HepG2 (cell line): ENCODE measurements around the gene VAMP8. TPM values are rescaled to one million over a fixed set of nuclear protein-coding genes. Genes with fewer than 3 reads are reported as not detected.

Source experiments
- BORCS8-MEF2B ChIP-seq: sonication (generic); formaldehyde crosslinking; IDR thresholded peaks from 2 replicates; pipeline ENCODE4 v1.8.0; 2022; ENCODE audit warnings: mild to moderate bottlenecking, missing genetic modification reagents
- FOXJ3 ChIP-seq: sonication (generic); formaldehyde crosslinking; IDR thresholded peaks from 2 replicates; pipeline ENCODE4 v1.4.0; 2020; ENCODE audit warnings: missing genetic modification reagents, mild to moderate bottlenecking, borderline replicate concordance
- TBX3 ChIP-seq: fragments of 450-650 bp; IDR thresholded peaks from 2 replicates; pipeline ENCODE4 v1.6.1; 2017; ENCODE audit warnings: antibody characterized with exemption, mild to moderate bottlenecking, inconsistent platforms, borderline replicate concordance
- XBP1 ChIP-seq: sonication (generic); formaldehyde crosslinking; IDR thresholded peaks from 2 replicates; pipeline ENCODE4 v1.5.0; 2020; ENCODE audit warnings: missing genetic modification reagents
- ZBTB3 ChIP-seq: sonication (generic); formaldehyde crosslinking; IDR thresholded peaks from 2 replicates; pipeline ENCODE4 v1.4.0; 2020; ENCODE audit warnings: low read depth, mild to moderate bottlenecking, moderate library complexity, missing genetic modification reagents, borderline replicate concordance
- ZNF124 ChIP-seq: sonication (generic); formaldehyde crosslinking; IDR thresholded peaks from 2 replicates; pipeline ENCODE4 v1.4.0; 2020; ENCODE audit warnings: missing genetic modification reagents
- ZNF136 ChIP-seq: sonication (generic); formaldehyde crosslinking; IDR thresholded peaks from 2 replicates; pipeline ENCODE4 v1.8.1; 2022; ENCODE audit warnings: low read depth, mild to moderate bottlenecking, moderate library complexity, missing genetic modification reagents
- ZNF326 ChIP-seq: sonication (generic); formaldehyde crosslinking; IDR thresholded peaks from 2 replicates; pipeline ENCODE4 v1.4.0; 2020; ENCODE audit warnings: missing genetic modification reagents, borderline replicate concordance
- ZNF44 ChIP-seq: sonication (generic); formaldehyde crosslinking; IDR thresholded peaks from 2 replicates; pipeline ENCODE4 v1.5.1; 2020; ENCODE audit warnings: mild to moderate bottlenecking, missing genetic modification reagents
- ZNF772 ChIP-seq: sonication (generic); formaldehyde crosslinking; IDR thresholded peaks from 2 replicates; pipeline ENCODE4 v1.5.0; 2020; ENCODE audit warnings: mild to moderate bottlenecking, missing genetic modification reagents
- ZNF816 ChIP-seq: sonication (generic); formaldehyde crosslinking; IDR thresholded peaks from 2 replicates; pipeline ENCODE4 v1.8.0; 2022; ENCODE audit warnings: missing genetic modification reagents, mild to moderate bottlenecking, borderline replicate concordance
- polyA plus RNA-seq, 8 experiments: library from polyadenylated mRNA; depleted of rRNA in 3 of 8; stranded (reverse) in 7 of 8; unstranded in 1 of 8; fragments of >200 nt; fragmentation: Illumina TruSeq in 4 of 8; extraction: Trizol in 4 of 8; gene quantifications; 2 replicates each; pipeline versions ENCODE4 v1.2.1 to v1.2.3, GENCODE V29; 2011 to 2016; ENCODE audit warnings: low read depth in 4 of 8, missing spikeins in 1 of 8, mixed read lengths in 1 of 8; ENCODE audit not compliant: insufficient read depth in 1 of 8
- total RNA-seq, 5 experiments: library from RNA; depleted of rRNA; stranded (reverse); fragments of >200 nt; fragmentation: Illumina TruSeq; extraction: Trizol; gene quantifications; 2 replicates each; pipeline ENCODE4 v1.2.3, GENCODE V29; 2016; ENCODE audit warnings: low read depth in 1 of 5
- TF ChIP-seq, protein P1 (sequence below): sonication (generic); formaldehyde crosslinking; IDR thresholded peaks from 2 replicates; pipeline ENCODE4 v1.4.0; 2020; ENCODE audit warnings: missing genetic modification reagents
- TF ChIP-seq, protein P2 (sequence below), 2 experiments: sonication (generic) in 1 of 2; formaldehyde crosslinking in 1 of 2; IDR thresholded peaks; 2 replicates each; pipeline versions ENCODE4 v1.4.0 to v1.6.1; 2016 to 2020; ENCODE audit warnings: borderline replicate concordance in 1 of 2, low read depth in 1 of 2, mild to moderate bottlenecking in 1 of 2, missing genetic modification reagents in 1 of 2
- TF ChIP-seq, protein P3 (sequence below): sonication (generic); formaldehyde crosslinking; IDR thresholded peaks from 2 replicates; pipeline ENCODE4 v1.8.1; 2022; ENCODE audit warnings: mild to moderate bottlenecking, missing genetic modification reagents
- TF ChIP-seq, protein P4 (sequence below): sonication (generic); formaldehyde crosslinking; IDR thresholded peaks from 2 replicates; pipeline ENCODE4 v1.4.0; 2020; ENCODE audit warnings: missing genetic modification reagents; ENCODE audit errors: not compliant biosample characterization

Gene VAMP8
- total and polyA plus RNA-seq, 2 of the 13 experiments (the other 11 are each of a cell fraction or from before 2014, with no cell fraction given): 83.3 to 157 TPM

DNA sequence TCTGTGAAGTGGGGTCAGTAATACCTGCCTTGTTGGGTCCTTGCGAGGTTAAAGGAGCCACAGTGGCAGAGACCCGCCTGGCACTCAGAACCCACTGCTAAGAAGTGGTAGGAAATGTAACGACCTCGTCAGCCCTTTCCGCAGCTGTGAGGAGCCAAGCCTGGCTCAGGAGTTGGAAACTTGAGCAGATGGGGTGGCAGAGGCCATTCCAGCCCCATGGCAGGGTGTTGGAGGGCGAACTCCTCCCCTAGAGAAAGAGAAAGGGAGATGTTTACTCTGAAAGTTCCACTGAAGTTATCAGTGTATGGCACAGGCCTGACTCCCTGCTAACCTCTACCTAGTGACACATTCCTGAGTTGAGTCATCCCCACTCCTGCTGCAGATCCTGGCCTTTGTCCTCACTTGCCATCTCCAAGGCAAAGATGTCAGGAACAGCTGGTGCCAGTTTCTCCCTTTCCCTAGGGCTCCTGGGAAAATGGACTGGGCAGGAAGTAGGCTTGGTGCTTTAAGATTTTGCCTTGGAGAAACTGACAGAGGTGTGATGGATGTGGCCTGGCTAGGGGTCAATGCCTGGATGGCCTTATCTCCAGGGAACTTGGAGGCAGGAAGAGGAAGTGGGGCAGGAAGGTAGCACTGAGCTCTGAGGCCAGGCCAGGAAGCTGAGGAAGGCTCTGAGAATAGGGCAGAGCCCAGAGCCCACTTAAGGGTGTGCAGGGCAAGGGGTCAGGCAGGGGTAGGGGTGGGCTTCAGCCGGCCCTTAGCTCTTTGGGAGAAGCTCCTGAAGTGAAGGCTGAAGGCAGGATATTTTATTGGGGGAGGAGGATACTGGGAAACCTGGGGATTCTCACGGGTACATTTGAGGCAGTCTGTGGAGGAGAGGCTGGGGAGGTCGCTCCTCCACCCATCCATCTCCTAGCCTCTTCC, 7.7 kb downstream of the VAMP8 start (continued):
- TF ChIP-seq ZNF44 (CRISPR knock-in tag): peak; percentile 35; the same call in 1 of the 2 replicates
- TF ChIP-seq FOXJ3 (CRISPR knock-in tag): peak; percentile 83; the same call in 1 of the 2 replicates
- TF ChIP-seq, protein P1, sequence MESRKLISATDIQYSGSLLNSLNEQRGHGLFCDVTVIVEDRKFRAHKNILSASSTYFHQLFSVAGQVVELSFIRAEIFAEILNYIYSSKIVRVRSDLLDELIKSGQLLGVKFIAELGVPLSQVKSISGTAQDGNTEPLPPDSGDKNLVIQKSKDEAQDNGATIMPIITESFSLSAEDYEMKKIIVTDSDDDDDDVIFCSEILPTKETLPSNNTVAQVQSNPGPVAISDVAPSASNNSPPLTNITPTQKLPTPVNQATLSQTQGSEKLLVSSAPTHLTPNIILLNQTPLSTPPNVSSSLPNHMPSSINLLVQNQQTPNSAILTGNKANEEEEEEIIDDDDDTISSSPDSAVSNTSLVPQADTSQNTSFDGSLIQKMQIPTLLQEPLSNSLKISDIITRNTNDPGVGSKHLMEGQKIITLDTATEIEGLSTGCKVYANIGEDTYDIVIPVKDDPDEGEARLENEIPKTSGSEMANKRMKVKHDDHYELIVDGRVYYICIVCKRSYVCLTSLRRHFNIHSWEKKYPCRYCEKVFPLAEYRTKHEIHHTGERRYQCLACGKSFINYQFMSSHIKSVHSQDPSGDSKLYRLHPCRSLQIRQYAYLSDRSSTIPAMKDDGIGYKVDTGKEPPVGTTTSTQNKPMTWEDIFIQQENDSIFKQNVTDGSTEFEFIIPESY (CRISPR knock-in tag): no peak
- TF ChIP-seq XBP1 (CRISPR knock-in tag): 0 out of 2 replicates have a peak, but pooled peaks have one; percentile 92
- TF ChIP-seq ZNF136 (CRISPR knock-in tag): 0 out of 2 replicates have a peak, but pooled peaks have one; percentile 43
- TF ChIP-seq, protein P2, sequence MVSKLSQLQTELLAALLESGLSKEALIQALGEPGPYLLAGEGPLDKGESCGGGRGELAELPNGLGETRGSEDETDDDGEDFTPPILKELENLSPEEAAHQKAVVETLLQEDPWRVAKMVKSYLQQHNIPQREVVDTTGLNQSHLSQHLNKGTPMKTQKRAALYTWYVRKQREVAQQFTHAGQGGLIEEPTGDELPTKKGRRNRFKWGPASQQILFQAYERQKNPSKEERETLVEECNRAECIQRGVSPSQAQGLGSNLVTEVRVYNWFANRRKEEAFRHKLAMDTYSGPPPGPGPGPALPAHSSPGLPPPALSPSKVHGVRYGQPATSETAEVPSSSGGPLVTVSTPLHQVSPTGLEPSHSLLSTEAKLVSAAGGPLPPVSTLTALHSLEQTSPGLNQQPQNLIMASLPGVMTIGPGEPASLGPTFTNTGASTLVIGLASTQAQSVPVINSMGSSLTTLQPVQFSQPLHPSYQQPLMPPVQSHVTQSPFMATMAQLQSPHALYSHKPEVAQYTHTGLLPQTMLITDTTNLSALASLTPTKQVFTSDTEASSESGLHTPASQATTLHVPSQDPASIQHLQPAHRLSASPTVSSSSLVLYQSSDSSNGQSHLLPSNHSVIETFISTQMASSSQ (IDR thresholded peaks at IDR 0.05; ENCODE audit: low read depth): peak; percentile 27; the same call in 1 of the 2 replicates
- TF ChIP-seq, protein P2 (CRISPR knock-in tag; IDR thresholded peaks at IDR 0.05; ENCODE audit: borderline replicate concordance): no peak; the same call in 1 of the 2 replicates
- TF ChIP-seq, protein P3, sequence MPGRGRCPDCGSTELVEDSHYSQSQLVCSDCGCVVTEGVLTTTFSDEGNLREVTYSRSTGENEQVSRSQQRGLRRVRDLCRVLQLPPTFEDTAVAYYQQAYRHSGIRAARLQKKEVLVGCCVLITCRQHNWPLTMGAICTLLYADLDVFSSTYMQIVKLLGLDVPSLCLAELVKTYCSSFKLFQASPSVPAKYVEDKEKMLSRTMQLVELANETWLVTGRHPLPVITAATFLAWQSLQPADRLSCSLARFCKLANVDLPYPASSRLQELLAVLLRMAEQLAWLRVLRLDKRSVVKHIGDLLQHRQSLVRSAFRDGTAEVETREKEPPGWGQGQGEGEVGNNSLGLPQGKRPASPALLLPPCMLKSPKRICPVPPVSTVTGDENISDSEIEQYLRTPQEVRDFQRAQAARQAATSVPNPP (CRISPR knock-in tag): no peak
- peak; percentile 86 for TF ChIP-seq BORCS8-MEF2B
- peak; percentile 20; the same call in 1 of the 2 replicates for TF ChIP-seq ZNF326 (CRISPR knock-in tag)
- 0 out of 2 replicates have a peak, but pooled peaks have one; percentile 7 for TF ChIP-seq ZNF816
- peak; percentile 86; the same call in 1 of the 2 replicates for TF ChIP-seq TBX3
- peak; percentile 76; the same call in 1 of the 2 replicates for TF ChIP-seq ZNF124 (CRISPR knock-in tag)
- peak; percentile 74; the same call in 1 of the 2 replicates for TF ChIP-seq ZBTB3 (CRISPR knock-in tag)
- TF ChIP-seq, protein P4, sequence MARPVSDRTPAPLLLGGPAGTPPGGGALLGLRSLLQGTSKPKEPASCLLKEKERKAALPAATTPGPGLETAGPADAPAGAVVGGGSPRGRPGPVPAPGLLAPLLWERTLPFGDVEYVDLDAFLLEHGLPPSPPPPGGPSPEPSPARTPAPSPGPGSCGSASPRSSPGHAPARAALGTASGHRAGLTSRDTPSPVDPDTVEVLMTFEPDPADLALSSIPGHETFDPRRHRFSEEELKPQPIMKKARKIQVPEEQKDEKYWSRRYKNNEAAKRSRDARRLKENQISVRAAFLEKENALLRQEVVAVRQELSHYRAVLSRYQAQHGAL (CRISPR knock-in tag): no peak
- TF ChIP-seq ZNF772 (CRISPR knock-in tag): peak; percentile 47
